Nephron progenitor cell (in vitro differentiated cells): Measurements from ENCODE around the gene TAF1.
"Not testable (repeated sequence)": the region's sequence is repeated elsewhere in the genome, so short reads cannot be mapped to it uniquely, and the experiment has no call there.

Source experiments
- DNase-seq: peaks from one replicate; pipeline ENCODE4 v3.0.0; 2021
- H3K27ac Mint-ChIP-seq: 2 replicates; pipeline ENCODE4 v1.8.0; 2021; ENCODE audit warnings: mild to moderate bottlenecking, moderate library complexity, mixed read lengths
- H3K27me3 Mint-ChIP-seq: 2 replicates; pipeline ENCODE4 v1.8.0; 2021; ENCODE audit warnings: mild to moderate bottlenecking, low read depth, mixed read lengths; ENCODE audit not compliant: poor library complexity
- H3K36me3 Mint-ChIP-seq: 2 replicates; pipeline ENCODE4 v1.8.0; 2021; ENCODE audit warnings: low read depth, mixed read lengths
- H3K4me1 Mint-ChIP-seq: 2 replicates; pipeline ENCODE4 v1.8.0; 2021; ENCODE audit warnings: mixed read lengths
- H3K4me3 Mint-ChIP-seq: 2 replicates; pipeline ENCODE4 v1.8.0; 2021; ENCODE audit warnings: mild to moderate bottlenecking, moderate library complexity, mixed read lengths
- H3K9me3 Mint-ChIP-seq: 2 replicates; pipeline ENCODE4 v1.8.0; 2021; ENCODE audit warnings: mild to moderate bottlenecking, moderate library complexity, mixed read lengths
- TF ChIP-seq, protein P1 (sequence below): fragments of 200-600 bp; sonication (generic); IDR thresholded peaks from 2 replicates; pipeline ENCODE4 v1.5.0; 2021; ENCODE audit warnings: antibody characterized with exemption

Gene TAF1

DNA sequence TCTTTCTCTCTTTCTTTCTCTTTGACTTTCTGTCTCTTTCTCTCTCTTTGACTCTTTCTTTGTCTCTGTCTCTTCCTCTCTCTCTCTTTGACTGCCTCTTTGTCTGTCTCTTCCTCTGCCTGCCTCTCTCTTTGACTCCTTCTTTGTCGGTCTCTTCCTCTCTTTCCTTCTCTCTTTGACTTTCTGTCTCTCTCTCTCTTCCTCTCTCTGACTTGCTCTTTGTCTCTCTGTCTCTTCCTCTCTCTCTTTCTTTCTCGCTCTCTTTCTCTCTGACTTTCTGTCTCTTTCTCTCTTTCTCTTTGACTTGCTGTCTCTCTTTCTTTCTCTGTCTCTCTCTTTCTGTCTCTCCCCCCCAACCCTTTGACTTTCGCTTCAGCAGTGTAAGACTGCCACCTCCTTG lies 130.3 kb downstream of the TAF1 start:
- DNase-seq: no peak
- H3K4me1 Mint-ChIP-seq: peaks cover 5% of the 10 kb centered on the region
- H3K9me3 Mint-ChIP-seq: peaks cover 61% of the 10 kb centered on the region
- TF ChIP-seq, protein P1, sequence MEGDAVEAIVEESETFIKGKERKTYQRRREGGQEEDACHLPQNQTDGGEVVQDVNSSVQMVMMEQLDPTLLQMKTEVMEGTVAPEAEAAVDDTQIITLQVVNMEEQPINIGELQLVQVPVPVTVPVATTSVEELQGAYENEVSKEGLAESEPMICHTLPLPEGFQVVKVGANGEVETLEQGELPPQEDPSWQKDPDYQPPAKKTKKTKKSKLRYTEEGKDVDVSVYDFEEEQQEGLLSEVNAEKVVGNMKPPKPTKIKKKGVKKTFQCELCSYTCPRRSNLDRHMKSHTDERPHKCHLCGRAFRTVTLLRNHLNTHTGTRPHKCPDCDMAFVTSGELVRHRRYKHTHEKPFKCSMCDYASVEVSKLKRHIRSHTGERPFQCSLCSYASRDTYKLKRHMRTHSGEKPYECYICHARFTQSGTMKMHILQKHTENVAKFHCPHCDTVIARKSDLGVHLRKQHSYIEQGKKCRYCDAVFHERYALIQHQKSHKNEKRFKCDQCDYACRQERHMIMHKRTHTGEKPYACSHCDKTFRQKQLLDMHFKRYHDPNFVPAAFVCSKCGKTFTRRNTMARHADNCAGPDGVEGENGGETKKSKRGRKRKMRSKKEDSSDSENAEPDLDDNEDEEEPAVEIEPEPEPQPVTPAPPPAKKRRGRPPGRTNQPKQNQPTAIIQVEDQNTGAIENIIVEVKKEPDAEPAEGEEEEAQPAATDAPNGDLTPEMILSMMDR: no peak
- peaks cover 4% of the 10 kb centered on the region for H3K36me3 Mint-ChIP-seq
- H3K4me3 Mint-ChIP-seq: no peak overlapping the region
- H3K27me3 Mint-ChIP-seq: peaks cover 12% of the 10 kb centered on the region
- no peak overlapping the region for H3K27ac Mint-ChIP-seq

DNA sequence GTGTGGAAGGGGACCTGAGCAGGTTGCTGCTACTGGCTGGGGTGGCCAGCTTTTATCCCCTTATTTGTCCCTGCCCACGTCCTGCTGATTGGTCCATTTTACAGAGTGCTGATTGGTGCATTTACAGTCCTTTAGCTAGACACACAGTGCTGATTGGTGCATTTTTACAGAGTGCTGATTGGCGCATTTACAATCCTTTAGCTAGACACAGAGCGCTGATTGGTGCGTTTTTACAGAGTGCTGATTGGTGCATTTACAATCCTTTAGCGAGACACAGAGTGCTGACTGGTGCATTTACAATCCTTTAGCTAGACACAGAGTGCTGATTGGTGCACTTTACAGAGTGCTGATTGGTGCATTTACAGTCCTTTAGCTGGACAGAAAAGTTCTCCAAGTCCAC lies 135.9 kb downstream of the TAF1 start:
- not testable (repeated sequence) for H3K36me3 Mint-ChIP-seq, DNase-seq, H3K27me3 Mint-ChIP-seq, H3K4me3 Mint-ChIP-seq, H3K27ac Mint-ChIP-seq
- Mint-ChIP-seq H3K9me3 (peaks cover 53% of the 10 kb centered on the region), H3K4me1 (peaks cover 15% of the 10 kb centered on the region)

DNA sequence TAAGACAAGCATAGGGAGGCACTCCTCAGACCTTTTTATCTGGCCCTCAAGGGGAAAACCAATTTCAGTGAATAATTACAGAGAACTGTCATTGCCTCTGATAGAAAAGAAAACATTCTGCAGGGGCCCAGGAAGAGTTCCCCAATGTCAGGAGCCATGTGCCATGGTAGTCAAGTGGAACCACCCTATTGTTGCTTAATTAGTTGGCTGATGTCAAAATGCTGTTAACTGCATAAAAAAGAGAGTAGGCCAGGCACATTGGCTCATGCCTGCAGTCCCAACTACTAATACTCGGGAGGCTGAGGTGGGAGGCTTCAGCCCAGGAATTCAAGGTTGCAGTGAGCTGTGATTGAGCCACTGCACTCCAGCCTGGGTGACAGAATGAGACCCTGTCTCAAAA lies 138.2 kb downstream of the TAF1 start:
- peaks cover 51% of the 10 kb centered on the region for H3K9me3 Mint-ChIP-seq
- peaks cover 7% of the 10 kb centered on the region for H3K27me3 Mint-ChIP-seq

DNA sequence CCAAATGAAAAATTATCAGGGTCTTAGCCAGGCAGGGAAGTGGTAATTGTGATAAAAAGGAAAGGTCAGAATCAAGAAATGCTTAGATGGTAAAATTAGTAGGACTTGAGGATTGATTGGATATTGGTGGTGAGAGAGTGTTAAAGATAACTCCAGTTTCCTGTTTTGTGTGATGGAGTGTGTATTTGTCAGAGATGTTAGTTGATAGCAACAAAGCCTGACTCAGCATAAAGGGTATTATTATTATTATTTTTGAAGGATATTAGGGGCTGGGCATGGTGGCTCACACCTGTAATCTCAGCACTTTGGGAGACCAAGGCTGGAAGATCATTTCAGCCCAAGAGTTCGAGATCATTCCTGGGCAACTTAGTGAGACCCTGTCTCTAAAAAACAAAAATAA lies 143.1 kb downstream of the TAF1 start:
- no peak overlapping the region for H3K27ac Mint-ChIP-seq
- TF ChIP-seq, protein P1: no peak
- peaks cover 48% of the 10 kb centered on the region for H3K9me3 Mint-ChIP-seq
- H3K4me3 Mint-ChIP-seq: no peak overlapping the region
- DNase-seq: no peak
- no peaks in the 10 kb centered on the region for H3K36me3 Mint-ChIP-seq
- peaks cover under 1% of the 10 kb centered on the region for H3K4me1 Mint-ChIP-seq
- peaks cover 3% of the 10 kb centered on the region for H3K27me3 Mint-ChIP-seq

More for the DNA sequence above, 138.2 kb downstream of the TAF1 start:
- H3K4me1 Mint-ChIP-seq: peaks cover 11% of the 10 kb centered on the region
- TF ChIP-seq, protein P1: no peak
- no peak overlapping the region for H3K4me3 Mint-ChIP-seq
- no peak overlapping the region for H3K27ac Mint-ChIP-seq
- H3K36me3 Mint-ChIP-seq: no peaks in the 10 kb centered on the region
- DNase-seq: no peak

DNA sequence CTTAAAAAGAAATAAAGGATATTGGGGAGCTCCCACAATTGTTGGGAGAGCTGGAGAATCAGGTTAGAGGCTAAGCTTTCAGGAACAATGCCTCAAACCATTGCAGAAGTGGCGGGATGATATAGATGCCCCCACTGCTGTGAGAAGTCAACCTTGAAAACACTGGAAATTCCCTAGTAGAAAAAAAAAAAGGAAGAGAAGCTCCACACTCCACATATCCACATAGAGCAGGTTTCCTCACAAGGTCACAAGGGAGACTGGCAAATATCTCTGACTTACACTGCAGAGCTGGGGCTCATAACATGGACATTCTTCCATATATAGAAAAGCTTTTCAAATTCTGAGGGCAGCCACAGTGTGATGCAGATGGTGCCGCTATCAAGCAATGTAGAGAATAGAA lies 144.0 kb downstream of the TAF1 start:
- Mint-ChIP-seq H3K9me3 (peaks cover 53% of the 10 kb centered on the region), H3K4me1 (no peaks in the 10 kb centered on the region), H3K27ac (no peak overlapping the region), H3K36me3 (no peaks in the 10 kb centered on the region), H3K27me3 (peaks cover 3% of the 10 kb centered on the region), H3K4me3 (no peak overlapping the region)
- TF ChIP-seq, protein P1: no peak
- no peak for DNase-seq

DNA sequence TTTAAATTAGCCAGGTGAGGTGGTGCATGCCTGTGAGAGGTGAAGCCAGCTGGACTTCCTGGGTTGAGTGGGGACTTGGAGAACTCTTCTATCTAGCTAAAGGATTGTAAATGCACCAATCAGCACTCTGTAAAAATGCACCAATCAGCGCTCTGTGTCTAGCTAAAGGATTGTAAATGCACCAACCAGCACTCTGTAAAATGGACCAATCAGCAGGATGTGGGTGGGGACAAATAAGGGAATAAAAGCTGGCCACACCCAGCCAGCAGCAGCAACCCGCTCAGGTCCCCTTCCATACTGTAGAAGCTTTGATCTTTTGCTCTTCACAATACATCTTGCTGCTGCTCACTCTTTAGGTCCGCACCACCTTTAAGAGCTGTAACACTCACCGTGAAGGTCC lies 147.6 kb downstream of the TAF1 start:
- H3K27ac Mint-ChIP-seq, H3K36me3 Mint-ChIP-seq, H3K4me1 Mint-ChIP-seq, H3K4me3 Mint-ChIP-seq, H3K27me3 Mint-ChIP-seq, DNase-seq: not testable (repeated sequence)
- peaks cover 49% of the 10 kb centered on the region for H3K9me3 Mint-ChIP-seq

DNA sequence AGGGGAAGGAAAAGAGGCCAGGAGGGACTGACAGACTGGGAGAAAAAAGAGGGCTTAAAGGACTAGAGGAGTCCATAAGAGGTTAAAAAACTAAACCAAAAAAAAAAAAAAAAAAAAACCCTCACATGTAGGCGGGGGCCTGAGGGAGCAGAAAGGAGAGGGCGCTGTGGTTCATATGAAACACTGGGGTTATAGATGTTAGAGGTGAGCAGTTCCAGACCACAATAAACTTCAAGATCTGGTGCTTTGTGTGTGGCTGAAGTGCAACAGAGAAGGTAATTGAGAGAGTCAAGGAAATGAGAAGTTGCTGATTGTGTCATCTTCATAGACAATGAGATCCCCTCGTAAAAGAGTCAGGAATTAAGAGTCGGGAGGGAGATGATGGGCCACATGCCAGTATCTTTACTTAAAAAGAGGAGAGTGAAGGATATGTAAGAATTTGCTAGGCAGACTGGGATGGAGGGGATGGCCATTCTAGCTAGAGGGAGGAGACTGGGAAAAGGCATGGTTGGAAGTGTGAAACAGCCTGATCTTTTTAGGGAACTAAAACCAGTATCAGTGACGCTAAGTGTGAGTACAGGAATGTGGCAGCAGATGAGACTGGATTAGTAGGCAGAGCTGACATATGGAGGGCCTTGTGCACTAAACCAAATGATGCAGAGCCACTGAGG lies 148.3 kb downstream of the TAF1 start:
- DNase-seq: no peak
- Mint-ChIP-seq H3K4me3 (no peak overlapping the region), H3K9me3 (peaks cover 43% of the 10 kb centered on the region), H3K4me1 (no peaks in the 10 kb centered on the region), H3K27ac (no peak overlapping the region), H3K27me3 (no peaks in the 10 kb centered on the region), H3K36me3 (no peaks in the 10 kb centered on the region)
- TF ChIP-seq, protein P1: no peak
